Measurements from ENCODE around the gene EP300. TPM values are rescaled to one million over a fixed set of nuclear protein-coding genes. Genes with fewer than 3 reads are reported as not detected.

The EP300 gene
- total RNA-seq, 1 experiment from 2014 or later, result 78.6 TPM

- H3K36me3 Mint-ChIP-seq (ENCODE audit: insufficient read depth, unreplicated experiment), result peaks cover 30% of the 10 kb centered on the region
- Histone ChIP-seq H3K36me3 (ENCODE audit: control insufficient read depth, insufficient read depth, low read length) (no peaks in the 10 kb centered on the region), H3K4me1 (no peaks in the 10 kb centered on the region; the same call in 1 of the 2 replicates), H3K27me3 (replicated peaks; ENCODE audit: control insufficient read depth, insufficient read depth, low read length) (no peaks in the 10 kb centered on the region), H3K9me3 (no peaks in the 10 kb centered on the region), H3K4me3 (ENCODE audit: low read depth, low read length) (peak within 1 kb of the TSS; percentile 65)
- peak; percentile 98 to 99 for DNase-seq
- TF ChIP-seq CTCF (IDR thresholded peaks at IDR 0.05; ENCODE audit: insufficient read depth in 1 of 2, low read depth in 1 of 2, low read length in 1 of 2, severe bottlenecking in 1 of 2, unreplicated experiment in 1 of 2), result no peak
- ChIA-PET CTCF (interaction anchor here (0.7 kb wide), 1 partner anchor 282 kb away, joined by 3 read pairs; no protein-coding TSS in a partner anchor), POLR2A (no interaction called here)
- H3K27me3 Mint-ChIP-seq (ENCODE audit: insufficient read depth, unreplicated experiment), result peaks cover 3% of the 10 kb centered on the region
- peak within 1 kb of the TSS; percentile 94 for H3K4me3 Mint-ChIP-seq (ENCODE audit: unreplicated experiment)
- no peaks in the 10 kb centered on the region for H3K9me3 Mint-ChIP-seq (ENCODE audit: unreplicated experiment)
- intact Hi-C loops (cut with micrococcal nuclease; ENCODE audit: unreplicated experiment), result no loop called here
- H3K27ac Mint-ChIP-seq (ENCODE audit: unreplicated experiment), result peak within 1 kb of the TSS; percentile 99
- H3K4me1 Mint-ChIP-seq (ENCODE audit: low read depth, unreplicated experiment), result peaks cover 5% of the 10 kb centered on the region
- TSS peak; percentile 90 for BruUV-seq (replicated peaks)
Measured at GRCh38 chr22:41204992-41205900, 112.9 kb downstream of the EP300 start, which contains the start of gene L3MBTL2. Gene L3MBTL2, plus strand, starts transcription at chr22:41205312. Its CDS starts 51 bp downstream, at chr22:41205363.

- H3K36me3 Mint-ChIP-seq (ENCODE audit: insufficient read depth, unreplicated experiment), result peaks cover 44% of the 10 kb centered on the region
- intact Hi-C loops (cut with micrococcal nuclease; ENCODE audit: unreplicated experiment), result no loop called here
- no peaks in the 10 kb centered on the region for H3K36me3 ChIP-seq (ENCODE audit: control insufficient read depth, insufficient read depth, low read length)
- no peak overlapping the region for H3K27ac Mint-ChIP-seq (ENCODE audit: unreplicated experiment)
- no peaks in the 10 kb centered on the region for H3K9me3 ChIP-seq
- peaks cover 5% of the 10 kb centered on the region for H3K4me1 Mint-ChIP-seq (ENCODE audit: low read depth, unreplicated experiment)
- peak overlapping the region; percentile 94 for H3K4me3 Mint-ChIP-seq (ENCODE audit: unreplicated experiment)
- TF ChIP-seq CTCF (IDR thresholded peaks at IDR 0.05; ENCODE audit: insufficient read depth in 1 of 2, low read depth in 1 of 2, low read length in 1 of 2, severe bottlenecking in 1 of 2, unreplicated experiment in 1 of 2), result no peak
- H3K27me3 Mint-ChIP-seq (ENCODE audit: insufficient read depth, unreplicated experiment), result peaks cover 3% of the 10 kb centered on the region
- no peaks in the 10 kb centered on the region for H3K9me3 Mint-ChIP-seq (ENCODE audit: unreplicated experiment)
- no peak overlapping the region for H3K4me3 ChIP-seq (ENCODE audit: low read depth, low read length)
- no peak for DNase-seq
- no peaks in the 10 kb centered on the region; the same call in 1 of the 2 replicates for H3K4me1 ChIP-seq
- H3K27me3 ChIP-seq (replicated peaks; ENCODE audit: control insufficient read depth, insufficient read depth, low read length), result no peaks in the 10 kb centered on the region
- POLR2A ChIA-PET, result interaction anchor here (0.6 to 0.7 kb wide), 2 partner anchors 192 to 314 kb away, joined by 5 to 6 read pairs; no protein-coding TSS in a partner anchor
- BruUV-seq (replicated peaks), result TSS peak; percentile 24
- CTCF ChIA-PET, result interaction anchor here (0.6 kb wide), 1 partner anchor 9 kb away, joined by 3 read pairs; no protein-coding TSS in a partner anchor
Measured at GRCh38 chr22:41206719-41207118, 114.3 kb downstream of the EP300 start.

GRCh38 chr22:41215409-41215808 lies 123.0 kb downstream of the EP300 start:
- H3K36me3 Mint-ChIP-seq (ENCODE audit: insufficient read depth, unreplicated experiment), result peaks cover 75% of the 10 kb centered on the region
- CTCF ChIA-PET, result no interaction called here
- intact Hi-C loops (cut with micrococcal nuclease; ENCODE audit: unreplicated experiment), result no loop called here

More at GRCh38 chr22:41215409-41215808, 123.0 kb downstream of the EP300 start:
- no peak for TF ChIP-seq CTCF (IDR thresholded peaks at IDR 0.05; ENCODE audit: insufficient read depth in 1 of 2, low read depth in 1 of 2, low read length in 1 of 2, severe bottlenecking in 1 of 2, unreplicated experiment in 1 of 2)
- no peaks in the 10 kb centered on the region for H3K4me1 Mint-ChIP-seq (ENCODE audit: low read depth, unreplicated experiment)
- Histone ChIP-seq H3K4me1 (no peaks in the 10 kb centered on the region), H3K36me3 (ENCODE audit: control insufficient read depth, insufficient read depth, low read length) (no peaks in the 10 kb centered on the region; the same call in 1 of the 2 replicates), H3K27me3 (replicated peaks; ENCODE audit: control insufficient read depth, insufficient read depth, low read length) (no peaks in the 10 kb centered on the region), H3K4me3 (ENCODE audit: low read depth, low read length) (no peak overlapping the region), H3K9me3 (no peaks in the 10 kb centered on the region)
- no peaks in the 10 kb centered on the region for H3K9me3 Mint-ChIP-seq (ENCODE audit: unreplicated experiment)
- H3K4me3 Mint-ChIP-seq (ENCODE audit: unreplicated experiment), result no peak overlapping the region
- no TSS peak for BruUV-seq (replicated peaks)
- no peaks in the 10 kb centered on the region for H3K27me3 Mint-ChIP-seq (ENCODE audit: insufficient read depth, unreplicated experiment)
- POLR2A ChIA-PET, result no interaction called here
- no peak for DNase-seq
- H3K27ac Mint-ChIP-seq (ENCODE audit: unreplicated experiment), result no peak overlapping the region

All from Caco-2 (cell line).